Measurements from ENCODE around the gene ZBTB46.
"Not testable (repeated sequence)": the region's sequence is repeated elsewhere in the genome, so short reads cannot be mapped to it uniquely, and the experiment has no call there.

Gene ZBTB46

DNA sequence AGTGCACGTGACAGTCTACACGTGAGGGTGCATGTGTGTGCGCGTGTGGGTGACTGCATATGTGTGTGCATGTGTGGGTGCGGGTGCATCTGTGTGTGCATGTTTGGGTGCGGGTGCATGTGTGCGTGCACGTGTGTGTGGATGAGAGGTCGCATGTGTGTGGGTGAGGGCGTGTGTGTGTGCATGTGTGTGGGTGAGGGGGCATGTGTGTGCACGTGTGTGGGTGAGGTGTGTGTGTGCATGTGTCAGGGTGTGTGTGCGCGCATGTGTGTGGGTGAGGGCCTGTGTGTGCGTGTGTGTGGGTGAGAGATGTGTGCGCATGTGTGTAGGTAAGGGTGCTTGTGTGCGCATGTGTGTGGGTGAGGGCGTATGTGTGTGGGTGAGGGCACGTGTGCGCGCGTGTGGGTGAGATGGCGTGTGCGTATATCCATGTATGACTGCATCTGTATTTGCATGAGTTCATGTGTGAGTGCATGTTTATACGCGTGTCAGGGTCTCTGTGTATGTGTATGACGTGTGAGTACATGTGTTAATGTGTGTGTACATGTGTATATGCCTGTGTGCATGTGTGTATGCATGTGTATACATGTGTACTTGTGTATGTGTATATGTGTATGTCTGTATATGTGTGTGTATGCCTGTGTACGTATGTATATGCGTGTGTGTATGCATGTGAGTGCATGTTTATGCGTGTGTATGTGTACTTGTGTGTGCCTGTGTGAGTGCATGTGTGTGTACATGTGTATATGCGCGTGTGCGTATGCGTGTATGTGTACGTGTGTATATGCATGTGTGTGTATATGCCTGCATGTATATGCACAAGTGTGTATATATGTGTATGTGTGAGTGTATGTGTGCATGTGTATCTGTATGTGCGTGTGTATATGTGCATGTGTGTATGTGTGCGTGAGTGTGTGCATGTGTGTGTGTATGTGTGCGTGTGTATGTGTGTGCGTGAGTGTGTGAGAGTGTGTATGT is 98.7 kb downstream of the ZBTB46 start:
- no peak for DNase-seq

DNA sequence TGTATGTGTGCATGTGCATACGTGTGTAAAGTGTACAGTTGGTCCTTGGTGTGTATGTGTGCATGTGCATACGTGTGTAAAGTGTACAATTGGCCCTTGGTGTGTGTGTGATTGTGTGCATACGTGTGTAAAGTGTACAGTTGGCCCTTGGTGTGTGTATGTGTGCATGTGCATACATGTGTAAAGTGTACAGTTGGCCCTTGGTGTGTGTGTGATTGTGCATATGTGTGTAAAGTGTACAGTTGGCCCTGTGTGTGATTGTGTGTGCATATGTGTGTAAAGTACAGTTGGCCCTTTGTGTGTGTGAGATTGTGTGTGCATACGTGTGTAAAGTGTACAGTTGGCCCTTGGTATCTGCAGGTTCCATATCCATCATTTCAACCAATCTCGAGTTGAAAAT is 99.7 kb downstream of the ZBTB46 start:
- DNase-seq: no peak

DNA sequence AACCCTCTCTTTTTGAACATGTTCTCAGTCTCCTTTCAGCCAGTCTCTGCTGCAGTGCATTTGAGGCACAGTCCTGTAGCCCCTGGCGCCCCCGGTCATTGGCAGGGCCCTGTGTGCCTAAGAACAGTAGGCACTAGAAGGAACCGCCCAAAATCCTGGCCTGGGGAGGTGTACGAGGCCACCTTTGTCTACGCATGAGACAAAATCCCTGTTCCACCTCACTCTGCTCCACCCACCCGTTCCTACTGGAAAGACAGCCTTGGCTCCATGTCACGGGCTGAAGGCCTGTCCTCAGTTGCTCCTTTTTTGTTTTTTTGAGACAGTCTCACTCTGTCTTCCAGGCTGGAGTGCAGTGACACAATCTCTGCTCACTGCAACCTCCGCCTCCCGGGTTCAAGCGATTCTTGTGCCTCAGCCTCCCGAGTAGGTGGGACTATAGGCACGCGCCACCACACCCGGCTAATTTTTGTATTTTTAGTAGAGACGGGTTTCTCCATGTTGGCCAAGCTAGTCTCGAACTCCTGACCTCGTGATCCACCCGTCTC is 100.8 kb downstream of the ZBTB46 start:
- DNase-seq: not testable (repeated sequence)

DNA sequence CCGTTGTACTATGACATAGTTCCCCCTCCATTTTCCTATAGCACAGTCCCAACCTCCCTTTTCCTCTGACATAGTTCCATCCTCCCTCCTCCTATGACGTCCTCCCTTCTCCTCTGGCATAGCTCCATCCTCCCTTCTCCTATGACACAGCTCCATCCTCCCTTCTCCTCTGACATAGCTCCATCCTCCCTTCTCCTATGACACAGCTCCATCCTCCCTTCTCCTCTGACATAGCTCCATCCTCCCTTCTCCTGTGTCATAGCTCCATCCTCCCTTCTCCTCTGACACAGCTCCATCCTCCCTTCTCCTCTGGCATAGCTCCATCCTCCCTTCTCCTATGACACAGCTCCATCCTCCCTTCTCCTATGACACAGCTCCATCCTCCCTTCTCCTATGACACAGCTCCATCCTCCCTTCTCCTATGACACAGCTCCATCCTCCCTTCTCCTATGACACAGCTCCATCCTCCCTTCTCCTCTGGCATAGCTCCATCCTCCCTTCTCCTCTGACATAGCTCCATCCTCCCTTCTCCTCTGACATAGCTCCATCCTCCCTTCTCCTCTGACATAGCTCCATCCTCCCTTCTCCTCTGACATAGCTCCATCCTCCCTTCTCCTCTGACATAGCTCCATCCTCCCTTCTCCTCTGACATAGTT is 108.0 kb downstream of the ZBTB46 start:
- DNase-seq: not testable (repeated sequence)

DNA sequence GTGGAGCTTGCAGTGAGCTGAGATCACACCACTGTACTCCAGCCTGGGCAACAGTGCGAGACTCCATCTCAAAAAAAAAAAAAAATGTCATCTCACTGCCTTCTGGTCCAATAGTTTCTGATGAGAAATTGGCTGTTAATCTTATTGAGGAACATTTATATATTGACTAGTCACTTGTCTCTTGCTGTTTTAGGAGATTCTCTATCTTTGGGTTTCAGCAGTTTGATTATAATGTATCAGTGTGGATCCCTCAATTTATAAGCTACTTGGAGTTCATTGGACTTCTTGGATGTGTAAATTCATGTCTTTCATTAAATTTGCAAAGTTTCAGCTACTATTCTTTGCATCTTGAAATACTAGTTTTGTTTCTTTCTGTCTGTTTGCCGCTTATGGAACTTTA is 112.1 kb downstream of the ZBTB46 start:
- no peak for DNase-seq

DNA sequence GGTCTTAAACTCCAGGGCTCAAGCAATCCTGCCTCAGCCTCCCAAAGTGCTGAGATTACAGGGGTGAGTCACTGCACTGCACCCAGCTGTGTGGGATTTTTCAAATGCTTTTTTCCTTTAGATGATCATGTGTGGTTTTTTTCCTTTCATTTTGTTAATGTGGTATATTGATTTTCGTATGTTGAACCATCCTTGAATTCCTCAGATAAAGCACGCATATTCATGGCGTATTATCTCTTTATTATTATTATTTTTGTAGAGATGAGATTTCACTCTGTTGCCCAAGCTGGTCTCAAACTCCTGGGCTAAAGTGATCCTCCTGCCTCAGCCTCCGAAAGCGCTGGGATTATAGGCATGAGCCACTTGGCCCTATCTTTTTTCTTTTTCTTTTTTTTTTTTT is 116.2 kb downstream of the ZBTB46 start:
- DNase-seq: no peak

DNA sequence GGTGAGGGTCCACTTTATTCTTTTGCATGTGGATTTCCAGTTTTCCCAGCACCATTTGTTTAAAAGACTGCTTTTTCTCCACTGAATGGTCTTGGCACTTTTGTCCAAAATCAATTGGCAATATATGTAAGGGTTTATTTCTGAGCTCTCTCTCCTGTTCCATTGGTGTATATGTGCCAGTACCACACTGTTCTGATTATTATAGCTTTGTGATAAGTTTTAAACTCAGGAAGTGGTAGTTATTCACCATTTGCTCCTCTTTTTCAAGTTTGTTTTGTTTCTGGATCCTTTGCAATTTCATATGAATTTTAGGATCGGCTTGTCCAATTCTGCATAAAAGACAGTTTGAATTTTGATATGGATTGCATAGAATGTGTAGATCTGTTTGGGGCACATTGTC is 118.9 kb downstream of the ZBTB46 start:
- DNase-seq: no peak

DNA sequence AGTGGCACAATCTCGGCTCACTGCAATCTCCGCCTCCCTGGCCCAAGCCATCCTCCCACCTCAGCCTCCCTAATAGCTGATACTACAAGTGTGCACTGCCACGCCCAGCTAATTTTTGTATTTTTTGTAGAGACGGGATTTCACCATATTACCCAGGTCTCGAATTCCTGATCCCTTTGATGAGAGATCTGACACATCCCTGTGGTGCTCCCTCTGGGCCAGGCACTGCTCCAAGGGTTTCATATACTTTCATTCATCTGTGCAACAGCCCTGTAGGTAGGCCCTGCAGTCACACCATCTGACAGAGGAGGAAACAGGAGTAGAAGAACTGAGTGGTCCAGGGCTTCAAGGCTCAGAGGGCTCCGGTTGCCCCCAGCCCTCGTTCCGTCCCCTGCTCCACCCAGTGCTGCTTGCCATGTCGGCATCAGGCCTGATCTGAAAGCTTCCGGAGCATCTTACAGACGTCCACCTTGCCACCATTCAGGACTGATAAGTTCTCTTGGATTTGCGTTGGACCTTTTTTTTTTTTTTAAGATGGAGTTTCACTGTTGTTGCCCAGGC is 119.9 kb downstream of the ZBTB46 start:
- DNase-seq: no peak

DNA sequence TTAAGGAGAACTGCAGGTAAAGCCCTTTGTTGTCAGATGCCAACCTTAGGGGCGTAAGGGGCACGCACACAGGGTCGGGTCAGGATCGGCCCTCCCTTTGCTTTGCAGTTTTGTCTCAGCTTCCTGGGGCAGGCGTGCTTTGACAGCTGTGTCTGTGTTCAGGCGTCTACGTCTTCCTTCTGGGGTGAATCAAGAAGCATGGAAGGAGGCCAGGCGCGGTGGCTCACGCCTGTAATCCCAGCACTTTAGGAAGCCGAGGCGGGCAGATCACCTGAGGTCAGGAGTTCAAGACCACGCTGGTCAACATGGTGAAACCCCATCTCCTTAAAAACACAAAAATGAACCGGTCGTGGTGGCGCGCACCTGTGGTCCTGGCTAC is 121.9 kb downstream of the ZBTB46 start:
- DNase-seq: no peak

DNA sequence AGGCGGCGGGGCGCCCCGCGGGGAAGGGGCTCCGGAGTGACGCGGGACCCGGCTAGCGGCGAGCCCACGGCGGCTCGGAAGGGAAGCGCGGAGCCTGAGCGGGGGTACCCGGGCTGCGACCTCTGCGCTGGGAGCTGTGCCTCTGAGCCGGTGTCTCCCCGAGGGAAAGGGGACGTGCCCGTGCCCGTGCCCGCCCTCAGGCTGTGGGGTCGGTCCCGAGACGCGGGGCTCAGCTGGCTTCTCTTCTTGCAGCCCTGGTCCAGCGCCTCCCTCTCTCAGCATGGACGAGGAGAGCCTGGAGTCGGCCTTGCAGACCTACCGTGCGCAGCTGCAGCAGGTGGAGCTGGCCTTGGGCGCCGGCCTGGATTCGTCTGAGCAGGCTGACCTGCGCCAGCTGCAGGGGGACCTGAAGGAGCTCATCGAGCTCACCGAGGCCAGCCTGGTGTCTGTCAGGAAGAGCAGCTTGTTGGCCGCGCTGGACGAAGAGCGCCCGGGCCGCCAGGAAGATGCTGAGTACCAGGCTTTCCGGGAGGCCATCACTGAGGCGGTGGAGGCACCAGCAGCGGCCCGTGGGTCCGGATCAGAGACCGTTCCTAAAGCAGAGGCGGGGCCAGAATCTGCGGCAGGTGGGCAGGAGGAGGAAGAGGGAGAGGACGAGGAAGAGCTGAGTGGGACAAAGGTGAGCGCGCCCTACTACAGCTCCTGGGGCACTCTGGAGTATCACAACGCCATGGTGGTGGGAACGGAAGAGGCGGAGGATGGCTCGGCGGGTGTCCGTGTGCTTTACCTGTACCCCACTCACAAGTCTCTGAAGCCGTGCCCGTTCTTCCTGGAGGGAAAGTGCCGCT is 122.5 kb downstream of the ZBTB46 start:
- DNase-seq: no peak

DNA sequence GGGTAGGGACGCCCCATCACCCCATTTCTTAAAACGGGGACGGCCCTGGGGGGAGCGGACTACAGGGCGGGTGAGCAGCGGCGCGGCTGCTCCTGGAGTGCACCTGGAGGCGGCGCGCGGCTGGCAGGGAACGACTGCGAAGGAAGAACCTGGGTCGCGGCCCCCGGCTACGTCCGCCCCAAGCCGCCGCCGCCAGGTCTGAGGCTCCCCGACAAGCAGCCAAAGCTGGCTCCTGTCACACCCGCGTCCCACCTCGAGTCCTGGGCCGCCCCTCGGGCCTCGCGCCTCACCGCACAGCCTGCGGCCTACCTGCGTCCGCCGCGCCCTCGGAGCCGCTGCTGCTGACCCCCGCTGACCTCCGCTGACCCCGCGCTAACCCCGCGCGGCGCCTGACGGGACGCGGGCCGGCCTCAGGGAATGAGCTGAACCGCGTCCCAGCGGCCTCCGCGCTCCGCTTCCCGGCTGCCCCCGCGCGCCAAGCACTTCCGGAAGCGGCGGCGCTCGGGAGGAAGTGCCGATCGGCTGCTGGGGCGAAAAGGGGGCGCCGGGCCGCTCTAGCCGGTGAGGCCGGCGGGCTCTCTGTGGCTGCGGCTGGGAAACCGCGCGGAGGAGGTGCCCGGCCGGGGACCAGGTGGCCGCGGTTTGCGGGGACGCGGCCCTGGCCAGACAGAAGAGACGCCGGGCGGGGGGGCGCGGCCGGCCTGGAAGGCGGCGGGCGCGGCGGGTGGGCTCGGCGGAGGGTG is 123.3 kb downstream of the ZBTB46 start, which contains the start of the genes ARFRP1 and ZGPAT:
Gene ARFRP1 (minus strand): TSS at position 419 of the 743 bp plus-strand sequence. CDS start 885 bp downstream, outside the sequence.
Gene ZGPAT (plus strand): TSS at position 482 of the 743 bp plus-strand sequence. CDS start 542 bp downstream, outside the sequence.
- DNase-seq: peak; percentile 89

DNA sequence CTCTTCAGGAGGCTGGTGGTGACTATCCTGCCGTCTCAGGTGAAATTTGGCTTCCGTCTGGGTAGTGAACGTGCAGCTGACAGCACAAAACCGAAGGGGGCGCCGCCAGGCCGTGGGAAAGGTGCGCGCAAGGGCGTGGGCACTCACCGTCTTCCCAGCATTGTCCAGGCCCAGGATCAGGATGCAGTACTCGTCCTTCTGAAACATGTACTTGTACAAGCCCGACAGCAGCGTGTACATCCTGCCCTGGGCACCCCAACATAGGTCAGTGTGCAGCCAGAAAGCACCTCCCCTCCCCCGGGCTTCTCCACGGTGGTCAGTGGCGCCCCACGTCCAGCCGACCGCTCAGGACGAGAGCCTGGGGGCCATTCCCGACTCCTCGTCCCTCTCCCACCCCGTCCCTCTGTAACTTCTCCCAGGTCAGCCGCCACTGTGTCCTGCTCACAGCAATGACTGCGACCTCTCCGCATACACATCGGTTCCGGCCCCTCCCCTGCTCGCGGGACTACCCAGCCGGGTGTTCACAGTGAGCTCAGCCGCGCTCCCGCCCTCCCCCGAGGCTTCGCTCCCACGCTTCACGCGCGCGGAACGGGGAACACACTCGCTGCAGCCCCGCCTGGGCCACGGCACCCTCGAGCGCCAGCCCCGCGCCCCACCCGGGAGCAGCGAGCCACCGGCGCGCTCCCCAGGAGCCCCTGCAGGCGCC is 124.1 kb downstream of the ZBTB46 start:
- DNase-seq: peak; percentile 66

DNA sequence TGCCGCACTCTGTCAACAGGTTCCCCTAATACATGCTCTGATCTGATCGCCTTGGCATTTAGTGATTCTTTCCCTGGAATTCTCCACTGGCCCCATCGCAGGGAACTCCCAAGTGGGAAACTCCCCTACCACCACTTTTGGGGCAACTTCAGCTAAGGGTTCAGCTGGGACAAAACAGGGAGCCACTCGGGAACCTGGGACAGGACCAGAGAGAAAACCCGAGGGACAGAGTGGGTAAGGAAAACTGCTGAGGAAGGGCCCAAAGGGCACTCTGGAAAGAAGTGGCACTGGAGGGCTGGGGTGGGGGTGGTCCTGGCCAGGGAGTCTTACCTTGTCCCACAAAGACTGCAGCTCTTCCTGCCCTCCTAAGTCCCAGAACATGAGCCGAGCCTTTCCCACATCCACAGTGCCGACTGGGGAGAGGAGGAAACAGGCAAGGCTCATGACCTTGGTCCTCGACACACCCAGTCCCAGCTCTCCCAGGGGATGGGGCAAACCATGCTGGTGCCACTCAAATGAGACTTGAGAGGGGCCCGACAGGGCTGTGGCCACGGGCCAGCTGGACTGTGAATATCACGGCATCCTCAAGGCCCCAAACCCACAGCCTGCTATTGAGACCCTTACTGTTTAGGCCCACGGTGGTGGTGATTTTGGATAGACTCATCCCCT is 124.9 kb downstream of the ZBTB46 start:
- no peak for DNase-seq

DNA sequence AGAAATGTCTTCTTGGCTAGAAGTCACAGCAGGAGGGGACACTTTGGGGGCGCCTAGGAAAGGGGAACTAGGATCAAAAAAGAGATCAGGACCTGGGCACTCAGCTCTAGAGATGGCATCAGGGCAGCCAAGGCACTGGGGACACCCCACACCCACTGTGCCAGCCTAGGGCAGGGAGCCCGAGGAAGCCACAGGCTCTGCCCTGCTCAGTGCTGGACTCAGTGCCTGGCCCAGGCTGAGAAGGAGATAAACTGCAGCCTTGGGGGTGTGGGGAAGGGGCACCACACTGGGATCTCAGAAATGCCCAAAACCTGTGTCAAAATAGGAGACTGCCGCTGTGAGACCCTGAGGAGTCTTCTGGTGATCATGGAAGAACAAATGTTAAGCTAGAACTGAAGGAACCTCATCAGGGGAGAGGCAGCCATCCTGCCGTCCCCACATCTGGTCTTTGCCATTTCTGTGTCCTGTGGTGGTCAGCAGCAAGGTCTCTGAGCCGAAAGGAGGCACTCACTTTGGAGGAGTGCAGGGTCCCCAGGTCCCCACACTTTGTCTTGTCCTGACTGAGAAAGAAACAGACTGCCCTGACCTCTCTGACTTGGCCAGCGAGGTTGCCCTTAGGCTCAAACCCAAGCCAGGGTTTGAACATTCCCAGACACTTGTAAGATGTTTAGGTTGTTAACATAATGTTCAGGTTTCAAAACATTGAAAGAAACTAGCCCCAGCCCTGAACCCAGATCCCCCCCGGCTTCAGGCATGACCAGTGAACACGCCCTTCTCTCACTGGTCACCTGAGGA is 125.6 kb downstream of the ZBTB46 start:
- no peak for DNase-seq

DNA sequence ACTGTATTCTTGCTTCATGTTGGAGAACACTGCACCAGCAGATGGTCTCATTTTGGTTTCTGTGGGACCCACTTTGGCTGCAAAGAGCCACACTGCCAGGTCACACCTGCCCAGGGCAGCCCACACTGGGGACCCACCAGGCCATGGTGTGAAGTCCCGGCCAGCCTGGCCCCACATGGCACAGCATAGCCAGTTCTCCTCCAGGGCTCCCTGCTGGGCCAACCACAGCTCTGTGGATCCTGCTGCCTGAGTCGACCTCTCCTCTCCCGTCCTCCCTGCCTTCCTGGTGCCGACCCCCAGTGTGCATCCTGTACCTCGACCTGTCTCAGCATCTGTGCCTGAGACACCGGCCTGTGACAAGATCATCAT is 126.3 kb downstream of the ZBTB46 start:
- no peak for DNase-seq

DNA sequence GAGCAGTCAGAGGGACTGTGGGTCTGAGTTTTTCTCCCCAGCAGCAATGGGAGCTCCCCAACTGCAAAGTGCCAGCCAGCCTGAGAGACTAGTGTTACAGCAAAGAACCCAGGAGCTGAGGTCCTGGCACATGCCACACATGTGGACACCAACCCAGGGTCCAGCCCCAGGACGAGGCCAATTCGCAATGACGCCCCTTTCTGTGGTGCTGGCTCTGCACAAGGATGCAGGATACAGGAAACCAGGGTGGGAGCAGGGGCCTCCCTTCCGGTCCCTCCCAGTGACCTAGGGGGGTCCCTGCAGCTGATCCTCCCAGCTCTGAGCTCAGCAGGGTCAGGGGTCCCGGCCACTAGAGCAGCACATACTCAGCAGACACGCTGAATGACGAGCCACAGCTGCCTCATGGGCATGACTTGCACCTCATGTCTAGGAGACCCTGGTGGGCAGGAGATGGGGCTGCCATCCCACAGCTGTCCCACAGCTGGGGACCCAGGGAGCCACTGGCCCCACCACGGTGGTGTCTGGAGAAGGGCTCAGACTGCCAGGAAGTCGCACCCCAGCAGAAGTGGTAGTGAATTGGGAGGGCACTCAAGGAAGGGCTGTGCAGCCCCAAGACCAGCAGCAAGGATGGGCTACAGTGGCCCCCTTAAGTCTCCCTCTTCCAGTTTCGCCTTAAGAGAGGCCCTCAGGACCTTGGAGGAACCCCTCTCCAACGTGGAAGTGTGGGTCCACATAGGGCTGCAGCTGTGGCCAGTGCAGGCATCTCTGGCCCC is 126.9 kb downstream of the ZBTB46 start:
- DNase-seq: no peak

DNA sequence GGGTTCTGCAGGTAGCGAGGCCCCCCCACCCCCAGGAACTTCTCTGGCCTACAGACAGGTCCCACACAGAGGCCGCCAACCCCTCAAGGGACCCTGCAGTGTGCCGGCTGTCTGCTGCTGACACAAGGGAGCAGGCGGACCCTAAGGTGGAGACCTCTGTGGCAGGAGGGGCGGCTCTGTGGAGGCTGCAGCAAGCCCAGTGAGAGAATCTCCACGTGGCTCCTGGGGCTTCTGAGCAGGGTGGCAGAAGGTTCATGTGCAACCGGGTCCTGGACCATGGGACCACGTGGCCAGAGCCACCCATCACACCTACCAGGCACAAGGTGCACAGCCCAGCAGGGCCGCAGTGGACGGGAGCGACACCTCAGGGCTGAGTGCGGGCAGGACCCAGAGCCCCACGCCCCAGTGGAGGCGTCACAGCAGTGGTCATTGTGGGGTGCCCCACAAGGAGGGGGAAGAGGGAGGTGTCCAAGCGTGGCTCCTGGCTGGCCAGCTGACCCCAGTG is 127.5 kb downstream of the ZBTB46 start:
- DNase-seq: no peak

DNA sequence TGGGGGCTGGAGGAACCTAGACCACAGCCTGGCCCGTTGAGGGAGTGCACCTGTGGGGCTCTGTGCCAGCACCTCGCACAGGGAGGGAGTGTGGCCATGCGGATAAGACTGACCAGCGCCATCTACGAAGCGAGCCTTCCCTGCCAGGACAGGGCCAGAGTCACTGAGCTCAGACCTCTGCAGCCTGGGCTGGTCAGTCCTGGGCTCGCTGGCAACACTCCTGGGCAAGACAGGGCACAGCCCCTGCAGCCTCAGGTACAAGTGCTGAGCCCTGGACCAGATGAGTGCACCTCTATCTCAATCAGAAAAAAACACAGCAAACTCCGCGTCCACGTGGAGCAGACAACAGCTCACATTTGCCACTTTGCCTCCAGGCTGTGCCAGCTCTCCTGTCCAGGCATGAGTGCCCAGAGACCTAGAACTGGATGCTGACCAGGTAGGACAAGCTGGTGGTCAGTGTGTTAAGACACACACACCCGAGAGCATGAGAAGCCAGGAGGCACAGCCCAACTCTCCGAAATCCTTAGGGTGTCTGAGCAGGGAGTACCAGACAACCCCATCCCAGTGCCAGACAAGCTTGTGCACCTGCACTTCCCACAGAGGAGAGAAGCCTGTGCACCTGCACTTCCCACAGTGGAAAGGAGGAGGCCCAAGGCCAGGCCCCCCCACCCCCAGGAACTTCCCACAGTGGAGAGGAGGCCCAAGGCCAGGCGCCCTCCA is 128.2 kb downstream of the ZBTB46 start:
- DNase-seq: no peak

All from activated CD4-positive, alpha-beta T cell treated with anti-CD3 and anti-CD28 coated beads, Interleukin-2, amount 50 U/mL, for 16 hours (primary cell).